Natural killer cell (primary cell): Measurements from ENCODE around the gene SRSF12. TPM values are rescaled to one million over a fixed set of nuclear protein-coding genes. Genes with fewer than 3 reads are reported as not detected.

ENCODE experiments used
- ATAC-seq, 3 donors: fragments of 150-1000 bp in 2 of 3; fragments of 200-7000 bp in 1 of 3; cut with Tn5 transposase; 1 replicate in 1 of 3; 2 replicates in 2 of 3; pipeline ENCODE4 v1.10.0; 2021; ENCODE audit warnings: mild to moderate bottlenecking in 2 of 3, moderate library complexity in 2 of 3
- DNase-seq, 2 donors: peaks; one replicate each; pipeline versions ENCODE4 v3.0.0 to v3.0.0-alpha.2; 2013 to 2021; ENCODE audit warnings: mixed read lengths in 1 of 2
- H3K27ac ChIP-seq: one replicate; pipeline ENCODE4 v1.5.1; 2013; ENCODE audit warnings: mild to moderate bottlenecking, low read length
- H3K27me3 ChIP-seq: one replicate; pipeline ENCODE4 v1.6.1; 2013; ENCODE audit warnings: low read length; ENCODE audit not compliant: control insufficient read depth, insufficient read depth
- H3K36me3 ChIP-seq: one replicate; pipeline ENCODE4 v1.6.1; 2013; ENCODE audit warnings: low read length; ENCODE audit not compliant: control insufficient read depth, insufficient read depth
- H3K4me1 ChIP-seq: one replicate; pipeline ENCODE4 v1.6.1; 2013; ENCODE audit warnings: low read length; ENCODE audit not compliant: control insufficient read depth, insufficient read depth
- H3K4me3 ChIP-seq: one replicate; pipeline ENCODE4 v1.5.1; 2013; ENCODE audit warnings: low read length
- H3K9me3 ChIP-seq: one replicate; pipeline ENCODE4 v1.6.1; 2013; ENCODE audit warnings: low read length; ENCODE audit not compliant: control insufficient read depth, insufficient read depth
- H3K27ac Mint-ChIP-seq, 2 donors: one replicate each; pipeline ENCODE4 v1.8.0; 2022; ENCODE audit warnings: mild to moderate bottlenecking in 2 of 2, mixed read lengths in 2 of 2, moderate library complexity in 1 of 2
- H3K27me3 Mint-ChIP-seq, 2 donors: one replicate each; pipeline ENCODE4 v1.8.0; 2022; ENCODE audit warnings: low read depth in 2 of 2, mixed read lengths in 2 of 2
- H3K36me3 Mint-ChIP-seq: one replicate; pipeline ENCODE4 v1.8.0; 2022; ENCODE audit warnings: mixed read lengths
- H3K4me1 Mint-ChIP-seq, 2 donors: one replicate each; pipeline ENCODE4 v1.8.0; 2022; ENCODE audit warnings: mixed read lengths in 2 of 2
- H3K4me3 Mint-ChIP-seq: one replicate; pipeline ENCODE4 v1.8.0; 2022; ENCODE audit warnings: mild to moderate bottlenecking, moderate library complexity, mixed read lengths
- H3K9me3 Mint-ChIP-seq, 2 donors: one replicate each; pipeline ENCODE4 v1.8.0; 2022; ENCODE audit warnings: mixed read lengths in 2 of 2
- CTCF ChIP-seq: fragments of 200-600 bp; IDR thresholded peaks from one replicate; pipeline ENCODE4 v1.8.0; 2022; ENCODE audit warnings: antibody characterized with exemption
- WGBS: methylation state at CpG from one replicate; pipeline ENCODE4 v1.1.7; 2013; ENCODE audit warnings: missing lambda C conversion rate; ENCODE audit not compliant: insufficient coverage; 5-methylcytosine and 5-hydroxymethylcytosine counted together
- intact Hi-C: fragments of 100-400 bp; cut with micrococcal nuclease; formaldehyde crosslinking; loops from one replicate; pipeline ENCODE4 v1.14.2; 2022
- total RNA-seq, 4 donors: library from RNA; stranded (reverse); fragments of 120-200 nt in 1 of 4; gene quantifications; one replicate each; pipeline versions ENCODE4 v1.2.3 to v1.2.4, GENCODE V29; 2013 to 2022

The SRSF12 gene
- total RNA-seq, 3 donors from 2014 or later (not counting 1 experiment from before 2014, with no cell fraction given), result 0.07 to 0.45 (median 0.45) TPM

DNA sequence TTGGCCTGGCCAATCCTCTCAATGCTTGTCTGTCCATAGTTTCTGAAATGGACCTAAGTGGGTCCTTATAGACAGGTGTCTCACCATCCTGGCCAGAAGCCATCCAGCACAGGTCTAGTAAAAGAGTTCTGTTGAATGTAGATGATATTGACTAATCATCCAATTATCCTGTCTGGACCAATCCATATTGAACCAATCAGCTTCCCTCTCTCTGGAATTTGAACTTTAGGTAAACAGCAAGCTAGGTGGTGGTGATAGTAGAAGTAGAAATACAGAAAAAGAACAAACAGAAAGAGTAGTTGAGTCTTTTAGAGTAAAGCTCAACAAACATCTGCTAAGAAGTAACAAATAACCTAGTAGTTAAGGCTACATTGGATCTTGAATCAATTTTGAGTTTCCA is 46.8 kb downstream of the SRSF12 start:
- H3K36me3 ChIP-seq, result no peaks in the 10 kb centered on the region
- no peak overlapping the region for H3K27ac ChIP-seq
- H3K4me3 ChIP-seq, result no peak overlapping the region
- no peak for ATAC-seq
- no peak for TF ChIP-seq CTCF
- H3K4me3 Mint-ChIP-seq, result no peak overlapping the region
- no peaks in the 10 kb centered on the region for H3K36me3 Mint-ChIP-seq
- H3K9me3 ChIP-seq, result no peaks in the 10 kb centered on the region
- intact Hi-C loops, result no loop called here
- H3K27me3 Mint-ChIP-seq, result peaks cover 0 to 8% of the 10 kb centered on the region in 2 donors
- H3K27ac Mint-ChIP-seq, result no peak overlapping the region
- no peaks in the 10 kb centered on the region for H3K9me3 Mint-ChIP-seq
- no peaks in the 10 kb centered on the region for H3K27me3 ChIP-seq
- H3K4me1 ChIP-seq, result no peaks in the 10 kb centered on the region
- no peak for DNase-seq
- no peaks in the 10 kb centered on the region for H3K4me1 Mint-ChIP-seq

DNA sequence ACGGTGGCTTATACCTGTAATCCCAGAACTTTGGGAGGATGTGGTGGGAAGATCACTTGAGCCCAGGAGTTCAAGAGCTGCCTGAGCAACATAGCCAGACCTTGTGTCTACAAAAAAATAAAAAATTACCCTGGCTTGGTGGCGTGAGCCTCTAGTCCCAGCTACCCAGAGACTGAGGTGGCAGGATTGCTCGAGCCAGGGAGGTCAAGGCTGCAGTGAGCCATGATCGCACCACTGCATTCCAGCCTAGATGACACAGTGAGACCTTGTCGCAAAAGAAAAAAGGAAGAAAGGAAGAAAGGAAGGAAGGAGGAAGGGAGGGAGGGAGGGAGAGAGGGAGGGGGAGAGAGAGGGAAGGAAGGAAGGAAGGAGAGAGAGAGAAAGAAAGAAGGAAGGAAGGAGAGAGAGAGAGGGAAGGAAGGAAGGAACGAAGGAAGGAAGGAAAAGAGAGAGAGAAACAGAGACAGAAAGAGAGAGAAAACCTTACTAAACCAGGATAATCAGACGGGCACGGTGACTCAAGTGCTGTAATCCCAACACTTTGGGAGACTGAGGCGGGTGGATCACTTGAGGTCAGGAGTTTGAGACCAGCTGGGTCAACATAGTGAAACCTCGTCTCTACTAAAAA is 48.2 kb downstream of the SRSF12 start:
- Mint-ChIP-seq H3K9me3 (no peaks in the 10 kb centered on the region), H3K4me1 (no peaks in the 10 kb centered on the region), H3K4me3 (no peak overlapping the region), H3K36me3 (no peaks in the 10 kb centered on the region), H3K27me3 (peaks cover 0 to 8% of the 10 kb centered on the region in 2 donors), H3K27ac (no peak overlapping the region)
- H3K4me1 ChIP-seq, result no peaks in the 10 kb centered on the region
- H3K27me3 ChIP-seq, result no peaks in the 10 kb centered on the region
- DNase-seq, result no peak
- H3K4me3 ChIP-seq, result no peak overlapping the region
- intact Hi-C loops, result no loop called here
- H3K9me3 ChIP-seq, result no peaks in the 10 kb centered on the region
- TF ChIP-seq CTCF, result no peak
- WGBS, result 90% methylated on average over 10 of the region's 10 CpGs
- no peaks in the 10 kb centered on the region for H3K36me3 ChIP-seq
- ATAC-seq, result no peak
- H3K27ac ChIP-seq, result no peak overlapping the region

DNA sequence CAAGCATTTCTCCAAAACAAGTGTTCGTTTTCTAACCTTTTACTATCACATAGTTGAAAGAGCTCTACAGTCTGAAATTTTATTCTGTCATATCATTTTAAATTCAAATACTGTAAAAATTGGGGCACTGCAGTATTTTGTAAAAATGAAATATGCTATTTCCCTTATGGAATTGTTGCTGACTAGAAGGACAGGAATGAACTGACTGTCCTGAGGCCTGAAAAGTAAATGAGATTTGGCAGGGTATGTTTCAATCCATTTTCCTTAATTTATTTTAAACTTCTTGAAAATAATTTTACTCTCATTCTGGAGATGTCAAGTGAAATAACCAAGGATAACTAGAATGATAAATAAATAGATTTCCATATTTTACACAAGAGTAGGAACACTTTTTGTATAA is 49.2 kb downstream of the SRSF12 start:
- Histone ChIP-seq H3K27me3 (no peaks in the 10 kb centered on the region), H3K4me1 (no peaks in the 10 kb centered on the region), H3K4me3 (no peak overlapping the region), H3K9me3 (no peaks in the 10 kb centered on the region), H3K27ac (no peak overlapping the region), H3K36me3 (no peaks in the 10 kb centered on the region)
- no peak overlapping the region for H3K4me3 Mint-ChIP-seq
- peaks cover 0 to 8% of the 10 kb centered on the region in 2 donors for H3K27me3 Mint-ChIP-seq
- TF ChIP-seq CTCF, result no peak
- ATAC-seq, result no peak
- H3K4me1 Mint-ChIP-seq, result no peaks in the 10 kb centered on the region
- H3K9me3 Mint-ChIP-seq, result no peaks in the 10 kb centered on the region
- no peak overlapping the region for H3K27ac Mint-ChIP-seq
- no peak for DNase-seq
- H3K36me3 Mint-ChIP-seq, result no peaks in the 10 kb centered on the region
- intact Hi-C loops, result no loop called here
- WGBS, result 80% methylated on average over 1 of the region's 1 CpG

GRCh38 chr6:89067796-89068195 is 50.1 kb downstream of the SRSF12 start:
- no peak for TF ChIP-seq CTCF
- Mint-ChIP-seq H3K9me3 (no peaks in the 10 kb centered on the region), H3K36me3 (no peaks in the 10 kb centered on the region), H3K27ac (no peak overlapping the region), H3K4me1 (no peaks in the 10 kb centered on the region), H3K4me3 (no peak overlapping the region), H3K27me3 (peaks cover 0 to 8% of the 10 kb centered on the region in 2 donors)
- Histone ChIP-seq H3K9me3 (no peaks in the 10 kb centered on the region), H3K27me3 (no peaks in the 10 kb centered on the region), H3K4me1 (no peaks in the 10 kb centered on the region), H3K27ac (no peak overlapping the region), H3K36me3 (no peaks in the 10 kb centered on the region), H3K4me3 (no peak overlapping the region)
- intact Hi-C loops, result no loop called here
- DNase-seq (no peak), ATAC-seq (no peak)
